ENCODE data around the gene HOMER1.
A peak's percentile ranks its signal among the peaks of the same experiment; 100 is the strongest.

Gene HOMER1

GRCh38 chr5:79417495-79417894, 96.4 kb downstream of the HOMER1 start:
- no peaks in the 10 kb centered on the region for H4K20me1 ChIP-seq (ENCODE audit: insufficient read depth, low read length)
- no peak overlapping the region for H3K27ac ChIP-seq (ENCODE audit: low read length)
- no peaks in the 10 kb centered on the region for H3K27me3 ChIP-seq (ENCODE audit: low read depth, low read length)
- no peaks in the 10 kb centered on the region for H3K36me3 ChIP-seq (replicated peaks; ENCODE audit: low read depth, low read length)
- peaks cover 9% of the 10 kb centered on the region for H3K4me1 ChIP-seq (ENCODE audit: low read length)
- H3K9me3 ChIP-seq (ENCODE audit: insufficient read depth, low read length): no peaks in the 10 kb centered on the region
- no peak overlapping the region for H2AFZ ChIP-seq (ENCODE audit: low read depth, low read length)
- TF ChIP-seq EZH2phosphoT487 (IDR thresholded peaks at IDR 0.05; ENCODE audit: low read depth): no peak
- no peak for TF ChIP-seq CTCF (IDR thresholded peaks at IDR 0.05; ENCODE audit: low read depth, low read length)
- no peaks in the 10 kb centered on the region for H3K79me2 ChIP-seq (ENCODE audit: low read length)
- no peak overlapping the region for H3K4me2 ChIP-seq (ENCODE audit: low read length)
- no peak overlapping the region for H3K9ac ChIP-seq (ENCODE audit: low read length)
- H3K4me3 ChIP-seq (ENCODE audit: low read length): no peak overlapping the region

- H3K27ac ChIP-seq (ENCODE audit: low read length): no peak overlapping the region
- TF ChIP-seq CTCF (IDR thresholded peaks at IDR 0.05; ENCODE audit: low read depth, low read length) (no peak), EZH2phosphoT487 (IDR thresholded peaks at IDR 0.05; ENCODE audit: low read depth) (no peak)
- no peak overlapping the region for H2AFZ ChIP-seq (ENCODE audit: low read depth, low read length)
- no peaks in the 10 kb centered on the region for H4K20me1 ChIP-seq (ENCODE audit: insufficient read depth, low read length)
- H3K36me3 ChIP-seq (replicated peaks; ENCODE audit: low read depth, low read length): no peaks in the 10 kb centered on the region
- peak overlapping the region; percentile 46 for H3K4me3 ChIP-seq (ENCODE audit: low read length)
- H3K9ac ChIP-seq (ENCODE audit: low read length): no peak overlapping the region
- no peaks in the 10 kb centered on the region for H3K9me3 ChIP-seq (ENCODE audit: insufficient read depth, low read length)
- no peaks in the 10 kb centered on the region for H3K27me3 ChIP-seq (ENCODE audit: low read depth, low read length)
- no peaks in the 10 kb centered on the region for H3K79me2 ChIP-seq (ENCODE audit: low read length)
- H3K4me2 ChIP-seq (ENCODE audit: low read length): peak overlapping the region; percentile 64
- H3K4me1 ChIP-seq (ENCODE audit: low read length): peaks cover 9% of the 10 kb centered on the region
These were observed 97.4 kb downstream of the HOMER1 start for GRCh38 chr5:79416499-79416898.

GRCh38 chr5:79413112-79413511, 100.8 kb downstream of the HOMER1 start:
- no peak overlapping the region for H3K27ac ChIP-seq (ENCODE audit: low read length)

GRCh38 chr5:79408028-79408427, 105.9 kb downstream of the HOMER1 start:
- H3K4me1 ChIP-seq (ENCODE audit: low read length): no peaks in the 10 kb centered on the region
- H3K27me3 ChIP-seq (ENCODE audit: low read depth, low read length): no peaks in the 10 kb centered on the region
- H3K4me2 ChIP-seq (ENCODE audit: low read length): no peak overlapping the region
- no peak overlapping the region for H3K4me3 ChIP-seq (ENCODE audit: low read length)
- H4K20me1 ChIP-seq (ENCODE audit: insufficient read depth, low read length): no peaks in the 10 kb centered on the region
- TF ChIP-seq EZH2phosphoT487 (IDR thresholded peaks at IDR 0.05; ENCODE audit: low read depth): no peak
- TF ChIP-seq CTCF (IDR thresholded peaks at IDR 0.05; ENCODE audit: low read depth, low read length): no peak
- no peaks in the 10 kb centered on the region for H3K9me3 ChIP-seq (ENCODE audit: insufficient read depth, low read length)
- no peaks in the 10 kb centered on the region for H3K36me3 ChIP-seq (replicated peaks; ENCODE audit: low read depth, low read length)
- H2AFZ ChIP-seq (ENCODE audit: low read depth, low read length): no peak overlapping the region
- H3K27ac ChIP-seq (ENCODE audit: low read length): no peak overlapping the region
- H3K9ac ChIP-seq (ENCODE audit: low read length): no peak overlapping the region
- no peaks in the 10 kb centered on the region for H3K79me2 ChIP-seq (ENCODE audit: low read length)

More at GRCh38 chr5:79413112-79413511, 100.8 kb downstream of the HOMER1 start:
- H3K9ac ChIP-seq (ENCODE audit: low read length): no peak overlapping the region
- TF ChIP-seq EZH2phosphoT487 (IDR thresholded peaks at IDR 0.05; ENCODE audit: low read depth) (no peak), CTCF (IDR thresholded peaks at IDR 0.05; ENCODE audit: low read depth, low read length) (no peak)
- no peak overlapping the region for H3K4me2 ChIP-seq (ENCODE audit: low read length)
- no peaks in the 10 kb centered on the region for H3K9me3 ChIP-seq (ENCODE audit: insufficient read depth, low read length)
- H3K4me3 ChIP-seq (ENCODE audit: low read length): no peak overlapping the region
- no peaks in the 10 kb centered on the region for H3K27me3 ChIP-seq (ENCODE audit: low read depth, low read length)
- no peak overlapping the region for H2AFZ ChIP-seq (ENCODE audit: low read depth, low read length)
- no peaks in the 10 kb centered on the region for H3K79me2 ChIP-seq (ENCODE audit: low read length)
- H4K20me1 ChIP-seq (ENCODE audit: insufficient read depth, low read length): no peaks in the 10 kb centered on the region
- H3K36me3 ChIP-seq (replicated peaks; ENCODE audit: low read depth, low read length): no peaks in the 10 kb centered on the region
- peaks cover 9% of the 10 kb centered on the region for H3K4me1 ChIP-seq (ENCODE audit: low read length)

Measured in OCI-LY3 (cell line).